Vagina (tissue), 2 donors: Measurements from ENCODE around the gene RPS6KA1. TPM values are rescaled to one million over a fixed set of nuclear protein-coding genes. Genes with fewer than 3 reads are reported as not detected.

Experiments
- DNase-seq, 2 donors: peaks; one replicate each; pipeline ENCODE4 v3.0.0-alpha.2; 2017; ENCODE audit errors: extremely low spot score in 2 of 2
- H3K27ac ChIP-seq: fragments of 200-600 bp; sonication (generic); one replicate; pipeline ENCODE4 v1.5.1; 2019
- H3K27me3 ChIP-seq: fragments of 200-600 bp; sonication (generic); one replicate; pipeline ENCODE4 v1.5.1; 2019
- H3K36me3 ChIP-seq, 2 donors: fragments of 200-600 bp; sonication (generic); one replicate each; pipeline ENCODE4 v1.5.1; 2017 to 2019
- H3K4me1 ChIP-seq: fragments of 200-600 bp; sonication (generic); one replicate; pipeline ENCODE4 v1.5.1; 2019
- H3K4me3 ChIP-seq, 2 donors: fragments of 200-600 bp; sonication (generic); 1 replicate in 1 of 2; 2 replicates in 1 of 2; pipeline ENCODE4 v1.5.1; 2016 to 2019
- H3K9me3 ChIP-seq: fragments of 200-600 bp; sonication (generic); one replicate; pipeline ENCODE4 v1.5.1; 2019
- CTCF ChIP-seq, 3 experiments: fragments of 450-650 bp in 2 of 3; fragments of 200-600 bp in 1 of 3; sonication (generic) in 1 of 3; IDR thresholded peaks; one replicate each; pipeline ENCODE4 v1.5.1; 2017 to 2019; ENCODE audit warnings: antibody characterized with exemption in 3 of 3, mild to moderate bottlenecking in 2 of 3, moderate library complexity in 2 of 3
- POLR2A ChIP-seq, 2 donors: fragments of 450-650 bp; IDR thresholded peaks; one replicate each; pipeline ENCODE4 v1.6.1; 2017; ENCODE audit warnings: antibody characterized with exemption in 2 of 2, mild to moderate bottlenecking in 2 of 2, moderate library complexity in 2 of 2
- POLR2AphosphoS5 ChIP-seq, 2 donors: sonication (generic); formaldehyde crosslinking; IDR thresholded peaks; one replicate each; pipeline ENCODE4 v1.9.0; 2017; ENCODE audit warnings: antibody characterized with exemption in 2 of 2, mild to moderate bottlenecking in 2 of 2, low read depth in 1 of 2; ENCODE audit not compliant: insufficient read depth in 1 of 2
- intact Hi-C: fragments of 100-400 bp; cut with DNase I; formaldehyde crosslinking; loops from one replicate; pipeline ENCODE4 v1.15.1; 2023
- total RNA-seq: library from RNA; depleted of rRNA; stranded (reverse); fragments of >200 nt; gene quantifications from one replicate; pipeline ENCODE4 v1.2.3, GENCODE V29; 2016

The RPS6KA1 gene
- total RNA-seq, 1 donor from 2014 or later = 22.8 TPM

- intact Hi-C loops = no loop called here
- no peak for DNase-seq
- H3K4me1 ChIP-seq = peaks cover 14% of the 10 kb centered on the region
Measured at GRCh38 chr1:26536521-26536920, 7.0 kb downstream of the RPS6KA1 start.

GRCh38 chr1:26537951-26538352 lies 8.4 kb downstream of the RPS6KA1 start:
- no peak for DNase-seq
- intact Hi-C loops = no loop called here
- no peaks in the 10 kb centered on the region for H3K27me3 ChIP-seq
- H3K27ac ChIP-seq = no peak overlapping the region
- H3K9me3 ChIP-seq = no peaks in the 10 kb centered on the region
- H3K36me3 ChIP-seq = no peaks in the 10 kb centered on the region
- TF ChIP-seq POLR2A (IDR thresholded peaks at IDR 0.05) (no peak), CTCF (IDR thresholded peaks at IDR 0.05) (no peak), POLR2AphosphoS5 (IDR thresholded peaks at IDR 0.05; ENCODE audit: insufficient read depth in 1 of 2, low read depth in 1 of 2) (no peak)
- no peak overlapping the region for H3K4me3 ChIP-seq
- peaks cover 13% of the 10 kb centered on the region for H3K4me1 ChIP-seq

More at GRCh38 chr1:26536521-26536920, 7.0 kb downstream of the RPS6KA1 start:
- H3K9me3 ChIP-seq = no peaks in the 10 kb centered on the region
- TF ChIP-seq CTCF (IDR thresholded peaks at IDR 0.05) (no peak), POLR2A (IDR thresholded peaks at IDR 0.05) (no peak), POLR2AphosphoS5 (IDR thresholded peaks at IDR 0.05; ENCODE audit: insufficient read depth in 1 of 2, low read depth in 1 of 2) (no peak)
- H3K27me3 ChIP-seq = no peaks in the 10 kb centered on the region
- H3K36me3 ChIP-seq = no peaks in the 10 kb centered on the region
- H3K27ac ChIP-seq = no peak overlapping the region
- H3K4me3 ChIP-seq = no peak overlapping the region

- intact Hi-C loops = no loop called here
- H3K9me3 ChIP-seq = no peaks in the 10 kb centered on the region
- no peak overlapping the region for H3K4me3 ChIP-seq
- no peak for TF ChIP-seq POLR2A (IDR thresholded peaks at IDR 0.05)
- TF ChIP-seq CTCF (IDR thresholded peaks at IDR 0.05) = peak in 1 of 3 experiments; percentile 16
- no peak for TF ChIP-seq POLR2AphosphoS5 (IDR thresholded peaks at IDR 0.05; ENCODE audit: insufficient read depth in 1 of 2, low read depth in 1 of 2)
- no peak for DNase-seq
- no peaks in the 10 kb centered on the region for H3K27me3 ChIP-seq
- no peaks in the 10 kb centered on the region for H3K36me3 ChIP-seq
- H3K4me1 ChIP-seq = peaks cover 13% of the 10 kb centered on the region
- H3K27ac ChIP-seq = no peak overlapping the region
Measured at GRCh38 chr1:26538480-26539412, 9.2 kb downstream of the RPS6KA1 start.

GRCh38 chr1:26539722-26540121 lies 10.2 kb downstream of the RPS6KA1 start:
- H3K27ac ChIP-seq = no peak overlapping the region
- H3K4me1 ChIP-seq = peaks cover 13% of the 10 kb centered on the region
- H3K27me3 ChIP-seq = no peaks in the 10 kb centered on the region
- no peaks in the 10 kb centered on the region for H3K9me3 ChIP-seq
- no peaks in the 10 kb centered on the region for H3K36me3 ChIP-seq
- intact Hi-C loops = no loop called here
- DNase-seq = no peak
- TF ChIP-seq POLR2A (IDR thresholded peaks at IDR 0.05) (no peak), CTCF (IDR thresholded peaks at IDR 0.05) (no peak), POLR2AphosphoS5 (IDR thresholded peaks at IDR 0.05; ENCODE audit: insufficient read depth in 1 of 2, low read depth in 1 of 2) (no peak)
- no peak overlapping the region for H3K4me3 ChIP-seq

GRCh38 chr1:26540351-26540750 lies 10.8 kb downstream of the RPS6KA1 start:
- no peak for DNase-seq
- H3K36me3 ChIP-seq = no peaks in the 10 kb centered on the region
- intact Hi-C loops = no loop called here
- H3K27ac ChIP-seq = no peak overlapping the region
- no peaks in the 10 kb centered on the region for H3K9me3 ChIP-seq
- peaks cover 13% of the 10 kb centered on the region for H3K4me1 ChIP-seq
- TF ChIP-seq POLR2AphosphoS5 (IDR thresholded peaks at IDR 0.05; ENCODE audit: insufficient read depth in 1 of 2, low read depth in 1 of 2) (no peak), POLR2A (IDR thresholded peaks at IDR 0.05) (no peak), CTCF (IDR thresholded peaks at IDR 0.05) (no peak)
- no peak overlapping the region for H3K4me3 ChIP-seq
- H3K27me3 ChIP-seq = no peaks in the 10 kb centered on the region
